HepG2 (cell line): Measurements from ENCODE around the gene SHMT1. TPM values are rescaled to one million over a fixed set of nuclear protein-coding genes. Genes with fewer than 3 reads are reported as not detected.
A peak's percentile ranks its signal among the peaks of the same experiment; 100 is the strongest.

Experiments
- AKAP8 ChIP-seq: sonication (generic); formaldehyde crosslinking; IDR thresholded peaks from 2 replicates; pipeline ENCODE4 v1.5.1; 2020; ENCODE audit warnings: mild to moderate bottlenecking, missing genetic modification reagents
- GATAD2A ChIP-seq: IDR thresholded peaks from 2 replicates; pipeline ENCODE4 v1.6.1; 2016
- KMT2A ChIP-seq: sonication (generic); formaldehyde crosslinking; IDR thresholded peaks from 2 replicates; pipeline ENCODE4 v1.4.0; 2020; ENCODE audit warnings: missing genetic modification reagents
- NFKB2 ChIP-seq: sonication (generic); formaldehyde crosslinking; IDR thresholded peaks from 2 replicates; pipeline ENCODE4 v1.4.0; 2020; ENCODE audit warnings: missing genetic modification reagents, borderline replicate concordance
- ZFP82 ChIP-seq: sonication (generic); formaldehyde crosslinking; IDR thresholded peaks from 2 replicates; pipeline ENCODE4 v1.5.1; 2020; ENCODE audit warnings: mild to moderate bottlenecking, missing genetic modification reagents, borderline replicate concordance
- ZKSCAN5 ChIP-seq: sonication (generic); formaldehyde crosslinking; IDR thresholded peaks from 2 replicates; pipeline ENCODE4 v1.5.1; 2020; ENCODE audit warnings: mild to moderate bottlenecking, missing genetic modification reagents
- ZNF101 ChIP-seq: sonication (generic); formaldehyde crosslinking; IDR thresholded peaks from 2 replicates; pipeline ENCODE4 v1.4.0; 2020; ENCODE audit warnings: mild to moderate bottlenecking, low read depth, missing genetic modification reagents, borderline replicate concordance
- ZNF205 ChIP-seq: IDR thresholded peaks from 2 replicates; pipeline ENCODE4 v1.6.1; 2018; ENCODE audit warnings: missing biosample characterization, missing genetic modification reagents
- polyA plus RNA-seq, 8 experiments: library from polyadenylated mRNA; depleted of rRNA in 3 of 8; stranded (reverse) in 7 of 8; unstranded in 1 of 8; fragments of >200 nt; fragmentation: Illumina TruSeq in 4 of 8; extraction: Trizol in 4 of 8; gene quantifications; 2 replicates each; pipeline versions ENCODE4 v1.2.1 to v1.2.3, GENCODE V29; 2011 to 2016; ENCODE audit warnings: low read depth in 4 of 8, missing spikeins in 1 of 8, mixed read lengths in 1 of 8; ENCODE audit not compliant: insufficient read depth in 1 of 8
- total RNA-seq, 5 experiments: library from RNA; depleted of rRNA; stranded (reverse); fragments of >200 nt; fragmentation: Illumina TruSeq; extraction: Trizol; gene quantifications; 2 replicates each; pipeline ENCODE4 v1.2.3, GENCODE V29; 2016; ENCODE audit warnings: low read depth in 1 of 5
- TF ChIP-seq, protein P1 (sequence below): sonication (generic); formaldehyde crosslinking; IDR thresholded peaks from 2 replicates; pipeline ENCODE4 v1.4.0; 2020; ENCODE audit warnings: missing genetic modification reagents
- TF ChIP-seq, protein P2 (sequence below): sonication (generic); formaldehyde crosslinking; conservative IDR thresholded peaks from 2 replicates; pipeline ENCODE4 v1.8.0; 2022; ENCODE audit warnings: mild to moderate bottlenecking, moderate library complexity, missing genetic modification reagents
- TF ChIP-seq, protein P3 (sequence below), 2 experiments: sonication (generic) in 1 of 2; formaldehyde crosslinking in 1 of 2; IDR thresholded peaks; 2 replicates each; pipeline versions ENCODE4 v1.4.0 to v1.6.1; 2018 to 2020; ENCODE audit warnings: missing genetic modification reagents in 2 of 2, borderline replicate concordance in 1 of 2, low read depth in 1 of 2, mild to moderate bottlenecking in 1 of 2, missing biosample characterization in 1 of 2
- TF ChIP-seq, protein P4 (sequence below): IDR thresholded peaks from 2 replicates; pipeline ENCODE4 v1.6.1; 2016; ENCODE audit warnings: missing compliant biosample characterization, missing genetic modification reagents, borderline replicate concordance
- TF ChIP-seq, protein P5 (sequence below): sonication (generic); formaldehyde crosslinking; IDR thresholded peaks from 2 replicates; pipeline ENCODE4 v1.4.0; 2020; ENCODE audit warnings: missing genetic modification reagents
- TF ChIP-seq, protein P6 (sequence below): sonication (generic); formaldehyde crosslinking; conservative IDR thresholded peaks from 2 replicates; pipeline ENCODE4 v1.4.0; 2020; ENCODE audit warnings: missing genetic modification reagents

SHMT1 gene
- total and polyA plus RNA-seq, 2 of the 13 experiments (the other 11 are each of a cell fraction or from before 2014, with no cell fraction given): 21.3 to 48.8 TPM

DNA sequence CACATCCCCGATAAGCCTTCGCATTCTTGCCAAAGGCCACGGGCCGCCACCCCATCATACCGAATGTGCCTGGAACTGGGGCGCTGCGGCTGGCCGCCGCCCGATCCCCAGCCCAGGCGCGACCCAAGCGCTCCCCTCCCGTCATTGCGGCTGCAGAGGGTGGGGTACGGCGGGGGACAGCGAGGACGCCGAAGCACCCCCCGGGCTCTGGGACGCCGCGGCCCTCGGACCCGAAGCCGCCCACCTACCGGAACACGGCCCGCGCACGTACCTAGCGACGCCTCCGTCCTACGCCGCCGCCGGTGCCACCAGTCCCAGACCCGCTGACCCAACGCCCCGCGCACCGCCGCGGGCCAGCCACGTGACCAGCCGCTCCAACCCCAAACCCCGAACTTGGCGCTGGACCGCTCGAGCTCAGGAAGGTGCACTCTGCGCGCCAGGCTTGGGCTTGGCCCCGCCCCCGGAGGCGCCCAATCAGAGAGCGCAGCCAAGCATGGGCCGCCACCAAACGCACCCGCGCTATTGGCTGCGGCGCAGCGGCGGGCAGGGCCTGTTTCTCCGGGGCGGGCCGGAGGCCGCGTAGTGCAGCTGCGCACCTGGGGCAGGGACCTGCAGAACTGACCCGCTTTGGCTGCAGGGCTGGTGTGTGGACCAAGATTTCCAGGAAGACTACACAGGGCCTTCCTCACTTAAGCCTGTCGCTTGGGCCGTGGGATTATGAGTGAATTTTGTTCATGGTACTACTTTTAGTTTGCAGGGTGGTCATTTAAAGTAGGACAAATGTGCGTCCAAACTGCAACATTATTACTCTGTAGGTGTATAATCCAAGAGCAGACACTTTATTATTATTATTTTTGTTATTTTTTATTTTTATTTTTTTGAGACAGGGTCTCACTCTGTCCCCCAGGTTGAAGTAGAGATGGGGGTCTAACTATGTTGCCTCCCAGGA, at the start of gene SHMT1 (continued):
- TF ChIP-seq, protein P1, sequence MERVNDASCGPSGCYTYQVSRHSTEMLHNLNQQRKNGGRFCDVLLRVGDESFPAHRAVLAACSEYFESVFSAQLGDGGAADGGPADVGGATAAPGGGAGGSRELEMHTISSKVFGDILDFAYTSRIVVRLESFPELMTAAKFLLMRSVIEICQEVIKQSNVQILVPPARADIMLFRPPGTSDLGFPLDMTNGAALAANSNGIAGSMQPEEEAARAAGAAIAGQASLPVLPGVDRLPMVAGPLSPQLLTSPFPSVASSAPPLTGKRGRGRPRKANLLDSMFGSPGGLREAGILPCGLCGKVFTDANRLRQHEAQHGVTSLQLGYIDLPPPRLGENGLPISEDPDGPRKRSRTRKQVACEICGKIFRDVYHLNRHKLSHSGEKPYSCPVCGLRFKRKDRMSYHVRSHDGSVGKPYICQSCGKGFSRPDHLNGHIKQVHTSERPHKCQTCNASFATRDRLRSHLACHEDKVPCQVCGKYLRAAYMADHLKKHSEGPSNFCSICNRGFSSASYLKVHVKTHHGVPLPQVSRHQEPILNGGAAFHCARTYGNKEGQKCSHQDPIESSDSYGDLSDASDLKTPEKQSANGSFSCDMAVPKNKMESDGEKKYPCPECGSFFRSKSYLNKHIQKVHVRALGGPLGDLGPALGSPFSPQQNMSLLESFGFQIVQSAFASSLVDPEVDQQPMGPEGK (CRISPR knock-in tag): 0 out of 2 replicates have a peak, but pooled peaks have one; percentile 10
- TF ChIP-seq ZNF205 (CRISPR knock-in tag) (peak; percentile 40; the same call in 1 of the 2 replicates), AKAP8 (CRISPR knock-in tag) (peak; percentile 84; the same call in 1 of the 2 replicates), GATAD2A (CRISPR knock-in tag) (no peak), ZNF101 (CRISPR knock-in tag) (0 out of 2 replicates have a peak, but pooled peaks have one; percentile 41), NFKB2 (CRISPR knock-in tag) (peak; percentile 84; the same call in 1 of the 2 replicates), ZKSCAN5 (no peak), KMT2A (CRISPR knock-in tag) (peak; percentile 17; the same call in 1 of the 2 replicates), ZFP82 (peak; percentile 86)
- TF ChIP-seq, protein P2, sequence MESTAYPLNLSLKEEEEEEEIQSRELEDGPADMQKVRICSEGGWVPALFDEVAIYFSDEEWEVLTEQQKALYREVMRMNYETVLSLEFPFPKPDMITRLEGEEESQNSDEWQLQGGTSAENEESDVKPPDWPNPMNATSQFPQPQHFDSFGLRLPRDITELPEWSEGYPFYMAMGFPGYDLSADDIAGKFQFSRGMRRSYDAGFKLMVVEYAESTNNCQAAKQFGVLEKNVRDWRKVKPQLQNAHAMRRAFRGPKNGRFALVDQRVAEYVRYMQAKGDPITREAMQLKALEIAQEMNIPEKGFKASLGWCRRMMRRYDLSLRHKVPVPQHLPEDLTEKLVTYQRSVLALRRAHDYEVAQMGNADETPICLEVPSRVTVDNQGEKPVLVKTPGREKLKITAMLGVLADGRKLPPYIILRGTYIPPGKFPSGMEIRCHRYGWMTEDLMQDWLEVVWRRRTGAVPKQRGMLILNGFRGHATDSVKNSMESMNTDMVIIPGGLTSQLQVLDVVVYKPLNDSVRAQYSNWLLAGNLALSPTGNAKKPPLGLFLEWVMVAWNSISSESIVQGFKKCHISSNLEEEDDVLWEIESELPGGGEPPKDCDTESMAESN: peak; percentile 50; the same call in 1 of the 2 replicates
- TF ChIP-seq, protein P3, sequence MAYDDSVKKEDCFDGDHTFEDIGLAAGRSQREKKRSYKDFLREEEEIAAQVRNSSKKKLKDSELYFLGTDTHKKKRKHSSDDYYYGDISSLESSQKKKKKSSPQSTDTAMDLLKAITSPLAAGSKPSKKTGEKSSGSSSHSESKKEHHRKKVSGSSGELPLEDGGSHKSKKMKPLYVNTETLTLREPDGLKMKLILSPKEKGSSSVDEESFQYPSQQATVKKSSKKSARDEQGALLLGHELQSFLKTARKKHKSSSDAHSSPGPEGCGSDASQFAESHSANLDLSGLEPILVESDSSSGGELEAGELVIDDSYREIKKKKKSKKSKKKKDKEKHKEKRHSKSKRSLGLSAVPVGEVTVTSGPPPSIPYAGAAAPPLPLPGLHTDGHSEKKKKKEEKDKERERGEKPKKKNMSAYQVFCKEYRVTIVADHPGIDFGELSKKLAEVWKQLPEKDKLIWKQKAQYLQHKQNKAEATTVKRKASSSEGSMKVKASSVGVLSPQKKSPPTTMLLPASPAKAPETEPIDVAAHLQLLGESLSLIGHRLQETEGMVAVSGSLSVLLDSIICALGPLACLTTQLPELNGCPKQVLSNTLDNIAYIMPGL (CRISPR knock-in tag; IDR thresholded peaks at IDR 0.05; ENCODE audit: borderline replicate concordance in 1 of 2, low read depth in 1 of 2): peak; percentile 29 to 89; a peak in 2 of 4 replicates
- TF ChIP-seq, protein P4, sequence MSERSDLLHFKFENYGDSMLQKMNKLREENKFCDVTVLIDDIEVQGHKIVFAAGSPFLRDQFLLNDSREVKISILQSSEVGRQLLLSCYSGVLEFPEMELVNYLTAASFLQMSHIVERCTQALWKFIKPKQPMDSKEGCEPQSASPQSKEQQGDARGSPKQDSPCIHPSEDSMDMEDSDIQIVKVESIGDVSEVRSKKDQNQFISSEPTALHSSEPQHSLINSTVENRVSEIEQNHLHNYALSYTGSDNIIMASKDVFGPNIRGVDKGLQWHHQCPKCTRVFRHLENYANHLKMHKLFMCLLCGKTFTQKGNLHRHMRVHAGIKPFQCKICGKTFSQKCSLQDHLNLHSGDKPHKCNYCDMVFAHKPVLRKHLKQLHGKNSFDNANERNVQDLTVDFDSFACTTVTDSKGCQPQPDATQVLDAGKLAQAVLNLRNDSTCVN: no peak
- TF ChIP-seq, protein P5, sequence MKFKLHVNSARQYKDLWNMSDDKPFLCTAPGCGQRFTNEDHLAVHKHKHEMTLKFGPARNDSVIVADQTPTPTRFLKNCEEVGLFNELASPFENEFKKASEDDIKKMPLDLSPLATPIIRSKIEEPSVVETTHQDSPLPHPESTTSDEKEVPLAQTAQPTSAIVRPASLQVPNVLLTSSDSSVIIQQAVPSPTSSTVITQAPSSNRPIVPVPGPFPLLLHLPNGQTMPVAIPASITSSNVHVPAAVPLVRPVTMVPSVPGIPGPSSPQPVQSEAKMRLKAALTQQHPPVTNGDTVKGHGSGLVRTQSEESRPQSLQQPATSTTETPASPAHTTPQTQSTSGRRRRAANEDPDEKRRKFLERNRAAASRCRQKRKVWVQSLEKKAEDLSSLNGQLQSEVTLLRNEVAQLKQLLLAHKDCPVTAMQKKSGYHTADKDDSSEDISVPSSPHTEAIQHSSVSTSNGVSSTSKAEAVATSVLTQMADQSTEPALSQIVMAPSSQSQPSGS (CRISPR knock-in tag): peak; percentile 32; the same call in 1 of the 2 replicates
- TF ChIP-seq, protein P6, sequence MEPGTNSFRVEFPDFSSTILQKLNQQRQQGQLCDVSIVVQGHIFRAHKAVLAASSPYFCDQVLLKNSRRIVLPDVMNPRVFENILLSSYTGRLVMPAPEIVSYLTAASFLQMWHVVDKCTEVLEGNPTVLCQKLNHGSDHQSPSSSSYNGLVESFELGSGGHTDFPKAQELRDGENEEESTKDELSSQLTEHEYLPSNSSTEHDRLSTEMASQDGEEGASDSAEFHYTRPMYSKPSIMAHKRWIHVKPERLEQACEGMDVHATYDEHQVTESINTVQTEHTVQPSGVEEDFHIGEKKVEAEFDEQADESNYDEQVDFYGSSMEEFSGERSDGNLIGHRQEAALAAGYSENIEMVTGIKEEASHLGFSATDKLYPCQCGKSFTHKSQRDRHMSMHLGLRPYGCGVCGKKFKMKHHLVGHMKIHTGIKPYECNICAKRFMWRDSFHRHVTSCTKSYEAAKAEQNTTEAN: peak; percentile 74; the same call in 1 of the 2 replicates
